ENCODE measurements around the gene KRTAP10-10. TPM values are rescaled to one million over a fixed set of nuclear protein-coding genes. Genes with fewer than 3 reads are reported as not detected.

Gene KRTAP10-10, protein sequence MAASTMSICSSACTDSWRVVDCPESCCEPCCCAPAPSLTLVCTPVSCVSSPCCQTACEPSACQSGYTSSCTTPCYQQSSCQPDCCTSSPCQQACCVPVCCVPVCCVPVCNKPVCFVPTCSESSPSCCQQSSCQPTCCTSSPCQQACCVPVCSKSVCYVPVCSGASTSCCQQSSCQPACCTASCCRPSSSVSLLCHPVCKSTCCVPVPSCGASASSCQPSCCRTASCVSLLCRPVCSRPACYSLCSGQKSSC
- not detected for total RNA-seq

DNA sequence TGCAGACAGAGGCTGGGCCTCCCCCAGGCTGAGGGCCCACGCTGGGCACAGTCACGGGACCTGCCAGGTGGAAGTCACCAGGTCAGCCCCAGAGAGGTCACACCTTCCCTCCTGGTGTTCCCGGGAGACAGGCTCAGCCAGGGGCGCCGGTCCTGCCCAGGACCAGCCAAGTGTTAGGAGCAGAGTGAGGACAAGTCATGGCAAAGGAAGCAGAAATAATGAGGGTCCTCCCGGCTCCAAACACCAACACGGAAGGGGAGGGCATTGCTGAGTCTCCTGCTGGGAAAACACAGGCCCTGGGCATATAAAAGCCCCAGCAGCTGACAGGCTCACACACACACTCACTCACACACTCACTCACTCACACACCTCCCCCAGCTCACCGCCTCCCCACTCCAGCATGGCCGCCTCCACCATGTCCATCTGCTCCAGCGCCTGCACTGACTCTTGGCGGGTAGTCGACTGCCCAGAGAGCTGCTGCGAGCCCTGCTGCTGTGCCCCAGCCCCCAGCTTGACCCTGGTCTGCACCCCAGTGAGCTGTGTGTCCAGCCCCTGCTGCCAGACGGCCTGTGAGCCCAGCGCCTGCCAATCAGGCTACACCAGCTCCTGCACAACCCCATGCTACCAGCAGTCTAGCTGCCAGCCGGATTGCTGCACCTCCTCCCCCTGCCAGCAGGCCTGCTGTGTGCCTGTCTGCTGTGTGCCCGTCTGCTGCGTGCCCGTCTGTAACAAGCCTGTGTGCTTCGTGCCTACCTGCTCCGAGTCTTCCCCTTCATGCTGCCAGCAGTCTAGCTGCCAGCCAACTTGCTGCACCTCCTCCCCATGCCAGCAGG lies at the start of gene KRTAP10-10:
TSS of gene KRTAP10-10 (plus strand) at position 339 of the 833 bp plus-strand sequence. CDS start at position 401, 62 bp downstream.

DNA sequence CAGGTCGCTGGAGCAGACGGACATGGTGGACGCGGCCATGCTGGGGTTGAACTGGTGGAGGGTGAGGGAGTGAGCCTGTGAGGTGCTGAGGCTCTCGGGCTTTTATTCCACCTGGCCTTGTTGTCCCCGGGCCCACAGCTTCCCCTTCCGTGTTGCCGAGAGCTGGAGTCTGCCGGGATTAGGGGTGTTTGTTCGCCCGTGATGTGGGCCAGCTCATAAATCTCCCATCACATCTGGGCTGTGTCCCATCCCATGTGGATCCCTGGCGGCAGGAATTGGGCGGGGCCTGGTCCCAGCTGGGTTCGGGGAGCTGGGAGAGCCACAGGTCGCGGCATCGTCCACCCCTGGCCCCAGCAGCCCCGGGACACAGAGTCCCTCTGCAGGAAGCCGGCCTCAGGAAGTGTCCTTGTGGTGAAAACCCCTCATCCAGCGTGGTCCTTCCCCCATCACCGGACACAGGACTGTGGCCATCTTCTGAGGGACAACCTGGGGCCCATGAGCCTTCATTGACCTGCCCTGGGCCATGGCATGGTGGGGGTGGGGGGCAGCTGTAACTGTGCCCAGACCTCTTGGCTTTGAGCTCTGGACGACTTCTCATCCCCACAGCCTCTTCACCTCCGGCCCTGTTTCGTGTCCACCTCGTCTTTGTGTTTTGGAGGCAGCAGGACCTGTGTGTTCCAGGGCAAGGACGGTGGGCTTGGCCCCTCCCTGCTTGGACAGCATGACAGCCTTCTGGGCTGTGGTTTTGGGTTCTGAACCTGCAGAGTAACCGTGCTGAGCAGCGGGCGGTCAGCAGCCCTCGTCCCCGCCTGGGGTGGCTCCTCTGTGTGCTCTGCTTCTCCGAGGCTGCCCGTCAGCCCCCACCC lies 44.5 kb upstream of the KRTAP10-10 start, which contains the start of gene KRTAP10-6:
TSS of gene KRTAP10-6 (minus strand) at position 60 of the 866 bp plus-strand sequence. CDS start at position 39, 21 bp downstream.

DNA sequence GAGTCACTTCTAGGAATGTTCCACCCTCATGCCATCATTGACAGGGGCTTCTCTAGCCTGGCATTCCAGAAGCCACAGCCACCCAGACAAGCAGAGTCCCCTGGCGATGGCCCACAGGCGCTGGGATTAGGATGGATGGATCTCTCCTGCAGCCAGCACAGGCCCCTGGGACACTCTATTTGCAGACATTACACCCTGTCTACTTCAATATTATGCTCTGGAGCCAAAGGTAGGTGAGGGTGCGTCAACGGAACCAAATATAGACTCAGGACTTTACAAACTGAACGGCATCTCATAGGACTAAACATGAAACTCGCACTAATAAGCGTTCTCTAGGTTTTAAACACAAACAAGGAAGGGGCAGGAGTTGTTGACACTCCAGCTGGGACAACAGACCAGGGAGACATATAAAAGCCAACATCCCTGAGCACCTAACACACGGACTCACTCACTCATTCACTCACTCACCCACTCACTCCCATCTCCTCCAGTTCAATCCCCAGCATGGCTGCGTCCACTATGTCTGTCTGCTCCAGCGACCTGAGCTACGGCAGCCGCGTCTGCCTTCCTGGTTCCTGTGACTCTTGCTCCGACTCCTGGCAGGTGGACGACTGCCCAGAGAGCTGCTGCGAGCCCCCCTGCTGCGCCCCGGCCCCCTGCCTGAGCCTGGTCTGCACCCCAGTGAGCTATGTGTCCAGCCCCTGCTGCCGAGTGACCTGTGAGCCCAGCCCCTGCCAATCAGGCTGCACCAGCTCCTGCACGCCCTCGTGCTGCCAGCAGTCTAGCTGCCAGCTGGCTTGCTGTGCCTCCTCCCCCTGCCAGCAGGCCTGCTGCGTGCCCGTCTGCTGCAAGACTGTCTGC lies 36.8 kb upstream of the KRTAP10-10 start, which contains the start of gene KRTAP10-7:
TSS of gene KRTAP10-7 (plus strand) at position 480 of the 861 bp plus-strand sequence. CDS start at position 505, 25 bp downstream.

DNA sequence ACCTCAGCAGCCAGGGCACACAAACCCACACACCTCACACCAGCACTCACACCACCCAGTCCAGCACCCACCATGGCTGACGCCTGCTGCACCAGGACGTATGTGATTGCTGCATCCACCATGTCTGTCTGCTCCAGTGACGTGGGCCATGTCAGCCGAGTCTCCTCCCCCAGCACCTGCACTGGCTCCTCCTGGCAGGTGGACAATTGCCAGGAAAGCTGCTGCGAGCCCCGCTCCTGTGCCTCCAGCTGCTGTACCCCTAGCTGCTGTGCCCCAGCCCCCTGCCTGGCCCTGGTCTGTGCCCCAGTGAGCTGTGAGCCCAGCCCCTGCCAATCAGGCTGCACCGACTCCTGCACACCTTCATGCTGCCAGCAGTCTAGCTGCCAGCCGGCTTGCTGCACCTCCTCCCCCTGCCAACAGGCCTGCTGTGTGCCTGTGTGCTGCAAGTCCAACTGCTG lies 25.1 kb upstream of the KRTAP10-10 start, which contains the start of gene KRTAP10-8:
TSS of gene KRTAP10-8 (plus strand) at position 51 of the 458 bp plus-strand sequence. CDS start at position 73, 22 bp downstream.

DNA sequence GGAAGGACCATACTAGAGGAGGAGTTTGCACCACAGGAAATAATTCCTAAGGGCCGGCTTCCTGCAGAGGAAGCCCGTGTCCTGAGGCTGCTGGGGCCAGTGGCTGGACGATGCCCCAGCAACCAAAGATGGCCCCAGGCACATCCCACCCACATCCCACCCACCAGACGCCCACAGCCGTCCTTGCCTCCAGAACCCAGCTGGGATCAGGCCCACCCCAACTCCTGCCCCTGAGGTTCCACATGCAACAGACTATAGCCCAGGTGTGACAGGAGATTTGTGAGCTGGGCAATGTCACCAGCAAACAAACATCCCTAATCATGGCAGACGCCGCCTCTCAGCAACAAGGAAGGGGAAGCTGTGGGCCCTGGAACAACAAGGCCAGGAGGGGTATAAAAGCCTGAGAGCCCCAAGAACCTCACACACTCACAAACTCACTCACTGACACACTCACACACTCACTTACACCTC lies 10.4 kb upstream of the KRTAP10-10 start, which contains the start of gene KRTAP10-9:
TSS of gene KRTAP10-9 (plus strand) at position 421 of the 471 bp plus-strand sequence. CDS start 79 bp downstream, outside the sequence.

DNA sequence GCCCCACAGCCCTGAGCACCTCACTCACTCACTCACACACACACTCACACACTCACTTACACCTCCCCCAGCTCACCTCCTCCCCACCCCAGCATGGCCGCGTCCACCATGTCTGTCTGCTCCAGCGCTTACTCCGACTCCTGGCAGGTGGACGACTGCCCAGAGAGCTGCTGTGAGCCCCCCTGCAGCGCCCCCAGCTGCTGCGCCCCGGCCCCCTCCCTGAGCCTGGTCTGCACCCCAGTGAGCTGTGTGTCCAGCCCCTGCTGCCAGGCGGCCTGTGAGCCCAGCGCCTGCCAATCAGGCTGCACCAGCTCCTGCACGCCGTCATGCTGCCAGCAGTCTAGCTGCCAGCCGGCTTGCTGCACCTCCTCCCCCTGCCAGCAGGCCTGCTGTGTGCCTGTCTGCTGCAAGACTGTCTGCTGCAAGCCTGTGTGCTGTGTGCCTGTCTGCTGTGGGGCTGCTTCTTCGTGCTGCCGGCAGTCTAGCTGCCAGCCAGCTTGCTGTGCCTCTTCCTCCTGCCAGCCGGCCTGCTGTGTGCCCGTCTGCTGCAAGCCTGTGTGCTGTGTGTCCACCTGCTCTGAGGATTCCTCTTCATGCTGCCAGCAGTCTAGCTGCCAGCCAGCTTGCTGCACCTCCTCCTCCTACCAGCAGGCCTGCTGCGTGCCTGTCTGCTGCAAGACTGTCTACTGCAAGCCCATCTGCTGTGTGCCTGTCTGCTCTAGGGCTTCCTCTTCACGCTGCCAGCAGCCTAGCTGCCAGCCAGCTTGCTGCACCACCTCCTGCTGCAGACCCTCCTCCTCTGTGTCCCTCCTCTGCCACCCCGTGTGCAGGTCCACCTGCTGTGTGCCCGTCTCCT lies 9.4 kb downstream of the KRTAP10-10 start, which contains the start of gene KRTAP10-11:
TSS of gene KRTAP10-11 (plus strand) at position 49 of the 856 bp plus-strand sequence. CDS start at position 94, 45 bp downstream.

DNA sequence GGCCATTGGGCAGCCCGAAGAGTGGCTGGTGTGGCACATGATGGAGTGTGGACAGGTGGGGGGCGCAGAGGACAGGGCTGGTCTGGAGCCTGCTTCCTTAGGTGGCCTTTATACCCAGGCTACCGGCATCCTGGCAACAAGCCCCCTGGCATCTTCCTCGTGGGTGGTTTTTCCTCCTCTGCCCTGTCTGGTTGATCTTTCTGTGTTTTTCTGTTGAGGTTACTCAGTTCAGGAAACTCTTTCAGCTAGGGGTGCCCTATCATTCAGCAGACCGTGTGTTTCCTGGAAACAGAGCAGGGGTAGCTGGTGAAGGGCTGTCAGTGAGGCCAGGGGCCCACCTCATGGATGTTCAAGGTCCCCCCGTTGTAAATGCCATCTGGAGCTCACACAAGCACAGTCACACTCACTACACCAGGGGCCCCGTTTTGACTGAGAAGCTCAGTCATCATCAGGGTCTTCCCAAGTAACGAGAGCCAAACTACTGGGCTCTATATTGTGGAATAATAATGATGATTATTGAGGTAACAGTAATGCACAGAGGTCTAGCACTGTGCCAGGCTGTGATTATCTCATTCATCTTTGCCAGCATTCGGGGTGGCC lies 17.5 kb downstream of the KRTAP10-10 start, which contains the start of gene KRTAP12-4:
TSS of gene KRTAP12-4 (minus strand) at position 84 of the 600 bp plus-strand sequence. CDS start at position 39, 45 bp downstream.

DNA sequence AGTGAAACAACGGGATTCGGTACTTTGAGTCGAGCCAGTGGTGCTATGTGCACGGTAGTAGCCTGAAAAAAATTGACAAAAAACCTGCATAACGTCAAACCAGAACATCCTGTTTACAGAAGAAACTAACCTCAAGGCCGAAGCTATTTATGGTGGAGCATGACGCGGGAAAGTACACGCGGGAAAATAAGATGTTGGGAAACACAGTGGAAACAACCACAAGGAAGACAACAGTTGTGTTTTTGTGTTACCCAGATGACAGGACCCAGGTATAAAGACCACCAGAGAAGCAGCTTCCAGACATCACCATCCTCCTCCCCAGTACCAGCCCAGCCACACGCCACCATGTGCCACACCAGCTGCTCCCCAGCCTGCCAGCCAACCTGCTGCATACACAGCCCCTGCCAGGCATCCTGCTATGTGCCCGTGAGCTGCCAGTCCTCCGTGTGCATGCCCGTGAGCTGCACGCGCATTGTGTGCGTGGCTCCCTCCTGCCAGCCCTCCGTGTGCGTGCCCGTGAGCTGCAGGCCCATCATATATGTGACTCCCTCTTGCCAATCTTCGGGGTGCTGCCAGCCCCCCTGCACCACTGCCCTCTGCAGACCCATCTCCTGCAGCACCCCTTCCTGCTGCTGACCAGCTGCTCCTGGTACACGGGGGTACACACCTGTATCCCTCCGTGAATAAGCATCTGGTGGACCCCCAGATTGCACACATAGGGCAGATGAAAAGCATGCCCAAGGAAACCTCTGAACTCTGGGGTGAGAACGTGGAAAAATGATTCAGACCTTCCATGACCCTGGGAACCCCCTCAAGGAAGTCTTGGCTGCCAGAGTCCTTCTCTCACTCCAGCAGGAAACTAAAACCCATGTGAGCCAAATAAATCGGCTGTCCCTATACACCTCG lies 20.7 kb downstream of the KRTAP10-10 start, which contains the start of gene KRTAP12-3:
TSS of gene KRTAP12-3 (plus strand) at position 298 of the 906 bp plus-strand sequence. CDS start at position 346, 48 bp downstream.

DNA sequence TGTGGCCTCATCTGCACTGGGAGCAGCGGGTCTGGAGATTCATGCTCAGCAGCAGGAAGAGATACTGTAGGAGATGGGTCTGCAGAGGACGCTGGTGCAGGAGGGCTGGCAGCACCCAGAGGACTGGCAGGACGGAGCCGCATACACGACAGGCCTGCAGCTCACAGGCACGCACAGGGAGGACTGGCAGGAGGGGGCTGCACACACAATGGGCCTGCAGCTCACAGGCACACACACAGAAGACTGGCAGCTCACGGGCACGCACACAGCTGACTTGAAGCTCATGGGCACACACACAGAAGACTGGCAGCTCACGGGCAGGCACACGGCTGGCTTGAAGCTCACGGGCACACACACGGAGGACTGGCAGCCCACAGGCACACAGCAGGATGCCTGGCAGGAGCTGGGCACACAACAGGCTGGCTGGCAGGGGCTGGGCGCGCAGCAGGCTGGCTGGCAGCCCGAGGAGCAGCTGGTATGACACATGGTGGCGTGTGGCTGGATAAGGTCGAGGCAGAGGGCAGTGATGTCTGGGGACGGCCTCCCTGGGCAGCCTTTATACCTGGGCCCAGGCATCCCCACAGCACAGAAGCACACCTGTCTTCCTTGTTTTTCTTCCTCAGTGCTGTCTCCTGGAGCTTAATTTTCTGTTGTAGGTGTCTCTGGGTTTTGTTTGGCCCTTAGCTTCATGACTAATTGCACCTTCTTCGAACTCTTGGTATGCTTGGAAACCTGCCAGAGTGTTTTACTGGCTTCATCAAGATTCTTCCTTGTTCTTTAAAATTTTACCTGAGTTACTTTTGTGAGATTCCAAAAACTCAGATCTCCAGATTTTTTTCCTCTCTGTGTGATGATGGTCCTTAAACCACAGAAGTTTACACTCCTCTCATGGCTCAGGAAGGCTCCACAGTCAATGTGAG lies 29.5 kb downstream of the KRTAP10-10 start, which contains the start of gene KRTAP12-2:
TSS of gene KRTAP12-2 (minus strand) at position 527 of the 920 bp plus-strand sequence. CDS start at position 486, 41 bp downstream.

DNA sequence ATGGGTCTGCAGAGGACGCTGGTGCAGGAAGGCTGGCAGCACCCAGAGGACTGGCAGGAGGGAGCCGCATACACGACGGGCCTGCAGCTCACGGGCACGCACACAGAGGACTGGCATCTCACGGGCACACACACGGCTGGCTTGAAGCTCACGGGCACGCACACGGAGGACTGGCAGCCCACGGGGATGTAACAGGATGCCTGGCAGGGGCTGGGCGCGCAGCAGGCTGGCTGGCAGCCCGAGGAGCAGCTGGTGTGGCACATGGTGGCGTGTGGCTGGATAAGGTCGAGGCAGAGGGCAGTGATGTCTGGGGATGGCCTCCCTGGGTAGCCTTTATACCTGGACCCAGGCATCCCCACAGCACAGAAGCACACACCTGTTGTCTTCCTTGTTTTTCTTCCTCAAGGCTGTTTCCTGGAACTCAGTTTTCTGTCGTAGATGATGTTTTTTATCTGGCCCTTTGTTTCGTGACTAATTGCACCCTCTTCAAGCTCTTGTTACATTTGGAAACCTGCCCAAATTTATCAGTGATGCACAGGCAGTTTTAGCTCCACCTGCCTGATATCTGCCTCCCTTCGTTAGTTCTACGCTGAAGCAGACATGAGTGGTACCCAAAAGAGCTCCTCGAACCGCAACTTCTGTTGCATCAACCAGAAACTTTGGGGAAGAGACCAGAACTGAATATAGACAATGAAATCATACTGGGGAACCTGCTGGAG lies 44.9 kb downstream of the KRTAP10-10 start, which contains the start of gene KRTAP12-1:
TSS of gene KRTAP12-1 (minus strand) at position 303 of the 719 bp plus-strand sequence. CDS start at position 263, 40 bp downstream.

Small RNAs within 50 kb of the gene (small RNA-seq; reads per million reads assigned to genes)
- gene KRTAP12-6P: 0 reads per million in 2 donors

Other genes with a start within 250 kb of the KRTAP10-10 start
- 1 to 10 TPM; 1.7 to 3.1 TPM for gene LRRC3, start 181.8 kb upstream of the KRTAP10-10 start, total RNA-seq
- gene KRTAP10-1, start 97.2 kb upstream of the KRTAP10-10 start, total RNA-seq: not detected
- not detected for gene KRTAP10-2, start 85.9 kb upstream of the KRTAP10-10 start, total RNA-seq
- gene KRTAP10-3, start 78.6 kb upstream of the KRTAP10-10 start, total RNA-seq: not detected
- not detected for gene KRTAP10-4, start 63.6 kb upstream of the KRTAP10-10 start, total RNA-seq
- not detected for gene KRTAP10-5, start 56.8 kb upstream of the KRTAP10-10 start, total RNA-seq
- not detected for gene KRTAP10-6, start 44.9 kb upstream of the KRTAP10-10 start, total RNA-seq
- not detected for gene KRTAP10-7, start 36.8 kb upstream of the KRTAP10-10 start, total RNA-seq
- not detected for gene KRTAP10-8, start 25.3 kb upstream of the KRTAP10-10 start, total RNA-seq
- gene KRTAP10-9, start 10.3 kb upstream of the KRTAP10-10 start, total RNA-seq: not detected
- gene KRTAP10-11, start 9.1 kb downstream of the KRTAP10-10 start, total RNA-seq: not detected
- not detected for gene KRTAP12-4, start 17.3 kb downstream of the KRTAP10-10 start, total RNA-seq
- gene KRTAP12-3, start 20.6 kb downstream of the KRTAP10-10 start, total RNA-seq: not detected
- not detected for gene KRTAP12-2, start 29.6 kb downstream of the KRTAP10-10 start, total RNA-seq
- not detected for gene KRTAP12-1, start 44.8 kb downstream of the KRTAP10-10 start, total RNA-seq
- not detected for gene KRTAP10-12, start 59.8 kb downstream of the KRTAP10-10 start, total RNA-seq
- gene TSPEAR, start 74.2 kb downstream of the KRTAP10-10 start, total RNA-seq: not detected
- 100 to 1,000 TPM in 1 of 2 donors, 10 to 100 TPM in 1; 88.1 to 144 TPM for gene UBE2G2, start 164.5 kb downstream of the KRTAP10-10 start, total RNA-seq
- 10 to 100 TPM; 70.2 to 90.6 TPM for gene SUMO3, start 180.7 kb downstream of the KRTAP10-10 start, total RNA-seq
- 100 to 1,000 TPM; 254 to 261 TPM for gene PTTG1IP, start 236.3 kb downstream of the KRTAP10-10 start, total RNA-seq

Measured in melanocyte of skin (primary cell).